ENCODE measurements around the gene SYNJ2BP.
"Not testable (repeated sequence)": the region's sequence is repeated elsewhere in the genome, so short reads cannot be mapped to it uniquely, and the experiment has no call there.

- TF ChIP-seq, protein P1, sequence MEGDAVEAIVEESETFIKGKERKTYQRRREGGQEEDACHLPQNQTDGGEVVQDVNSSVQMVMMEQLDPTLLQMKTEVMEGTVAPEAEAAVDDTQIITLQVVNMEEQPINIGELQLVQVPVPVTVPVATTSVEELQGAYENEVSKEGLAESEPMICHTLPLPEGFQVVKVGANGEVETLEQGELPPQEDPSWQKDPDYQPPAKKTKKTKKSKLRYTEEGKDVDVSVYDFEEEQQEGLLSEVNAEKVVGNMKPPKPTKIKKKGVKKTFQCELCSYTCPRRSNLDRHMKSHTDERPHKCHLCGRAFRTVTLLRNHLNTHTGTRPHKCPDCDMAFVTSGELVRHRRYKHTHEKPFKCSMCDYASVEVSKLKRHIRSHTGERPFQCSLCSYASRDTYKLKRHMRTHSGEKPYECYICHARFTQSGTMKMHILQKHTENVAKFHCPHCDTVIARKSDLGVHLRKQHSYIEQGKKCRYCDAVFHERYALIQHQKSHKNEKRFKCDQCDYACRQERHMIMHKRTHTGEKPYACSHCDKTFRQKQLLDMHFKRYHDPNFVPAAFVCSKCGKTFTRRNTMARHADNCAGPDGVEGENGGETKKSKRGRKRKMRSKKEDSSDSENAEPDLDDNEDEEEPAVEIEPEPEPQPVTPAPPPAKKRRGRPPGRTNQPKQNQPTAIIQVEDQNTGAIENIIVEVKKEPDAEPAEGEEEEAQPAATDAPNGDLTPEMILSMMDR (IDR thresholded peaks at IDR 0.05), result not testable (repeated sequence)
- TF ChIP-seq POLR2A (IDR thresholded peaks at IDR 0.05), result not testable (repeated sequence)
Observed at GRCh38 chr14:70426555-70426954, 9.7 kb upstream of the SYNJ2BP start.

Data from heart left ventricle (tissue), 13 donors.